Activated naive CD4-positive, alpha-beta T cell (primary cell): ENCODE results near the gene MAP1B.
"Not testable (repeated sequence)": the region's sequence is repeated elsewhere in the genome, so short reads cannot be mapped to it uniquely, and the experiment has no call there.

Experiments used
- DNase-seq, 4 experiments: peaks; one replicate each; lab custom pipeline; 2025; lab: John Stamatoyannopoulos, UW

The MAP1B gene

GRCh38 chr5:72161951-72162350, 54.7 kb downstream of the MAP1B start:
- DNase-seq, result no peak

- DNase-seq, result no peak
Observed at GRCh38 chr5:72163349-72163983, 56.2 kb downstream of the MAP1B start.

GRCh38 chr5:72166070-72166979, 59.0 kb downstream of the MAP1B start:
- no peak for DNase-seq

- no peak for DNase-seq
Observed at GRCh38 chr5:72167257-72167656, 60.0 kb downstream of the MAP1B start.

- DNase-seq, result no peak
Observed at GRCh38 chr5:72167804-72168203, 60.5 kb downstream of the MAP1B start.

GRCh38 chr5:72170101-72170500, 62.8 kb downstream of the MAP1B start:
- DNase-seq, result no peak

- DNase-seq, result not testable (repeated sequence)
Observed at GRCh38 chr5:72171181-72171580, 63.9 kb downstream of the MAP1B start.

- no peak for DNase-seq
Observed at GRCh38 chr5:72171667-72172066, 64.4 kb downstream of the MAP1B start.

- DNase-seq, result no peak
Observed at GRCh38 chr5:72172786-72173185, 65.5 kb downstream of the MAP1B start.

GRCh38 chr5:72177538-72177937, 70.3 kb downstream of the MAP1B start:
- no peak for DNase-seq

GRCh38 chr5:72179028-72179815, 71.9 kb downstream of the MAP1B start:
- DNase-seq, result no peak

- DNase-seq, result no peak
Observed at GRCh38 chr5:72179816-72180440, 72.7 kb downstream of the MAP1B start.

- no peak for DNase-seq
Observed at GRCh38 chr5:72180925-72181324, 73.7 kb downstream of the MAP1B start.

- no peak for DNase-seq
Observed at GRCh38 chr5:72182686-72183085, 75.4 kb downstream of the MAP1B start.

GRCh38 chr5:72183101-72183520, 75.8 kb downstream of the MAP1B start:
- no peak for DNase-seq

GRCh38 chr5:72184408-72184807, 77.1 kb downstream of the MAP1B start:
- DNase-seq, result no peak

GRCh38 chr5:72185496-72186329, 78.4 kb downstream of the MAP1B start:
- no peak for DNase-seq

GRCh38 chr5:72187388-72188075, 80.3 kb downstream of the MAP1B start:
- no peak for DNase-seq

- no peak for DNase-seq
Observed at GRCh38 chr5:72188166-72188565, 80.9 kb downstream of the MAP1B start.

- no peak for DNase-seq
Observed at GRCh38 chr5:72189146-72189545, 81.9 kb downstream of the MAP1B start.

- DNase-seq, result no peak
Observed at GRCh38 chr5:72191404-72191803, 84.1 kb downstream of the MAP1B start.
